Astrocyte of the cerebellum (primary cell): ENCODE data around the gene ATXN1L.
"Not testable (repeated sequence)": the region's sequence is repeated elsewhere in the genome, so short reads cannot be mapped to it uniquely, and the experiment has no call there.

Experiments
- DNase-seq: peaks from one replicate; pipeline ENCODE4 v3.0.0-alpha.2; 2011; ENCODE audit warnings: low read depth
- H3K4me3 ChIP-seq: 2 replicates; pipeline ENCODE4 v1.5.1; 2011; ENCODE audit warnings: mild to moderate bottlenecking, low read depth, low read length, moderate library complexity
- CTCF ChIP-seq: IDR thresholded peaks from 2 replicates; pipeline ENCODE4 v1.5.1; 2012; ENCODE audit warnings: low read length, low read depth, moderate library complexity, mild to moderate bottlenecking; ENCODE audit errors: missing control alignments
- in situ Hi-C: cut with HindIII; loops from 2 replicates; pipeline ENCODE4 v1.10.0; 2017; ENCODE audit warnings: low sequenced_read_pairs

Gene ATXN1L

GRCh38 chr16:71811261-71811803 lies 34.4 kb upstream of the ATXN1L start:
- TF ChIP-seq CTCF: no peak
- in situ Hi-C loops: no loop called here
- no peak overlapping the region for H3K4me3 ChIP-seq
- peak; percentile 39 for DNase-seq

- H3K4me3 ChIP-seq: not testable (repeated sequence)
Observed at GRCh38 chr16:71817155-71817500, 28.6 kb upstream of the ATXN1L start.

GRCh38 chr16:71826533-71827017 lies 19.2 kb upstream of the ATXN1L start:
- no peak for TF ChIP-seq CTCF
- in situ Hi-C loops: loop anchor here (5.0 kb wide), 1 partner anchor 106 kb away; no protein-coding TSS in a partner anchor
- no peak for DNase-seq
- H3K4me3 ChIP-seq: no peak overlapping the region

More at GRCh38 chr16:71817155-71817500, 28.6 kb upstream of the ATXN1L start:
- DNase-seq, in situ Hi-C loops: not testable (repeated sequence)

GRCh38 chr16:71830359-71830758 lies 15.4 kb upstream of the ATXN1L start:
- DNase-seq: no peak
- in situ Hi-C loops: no loop called here
- TF ChIP-seq CTCF: no peak
- H3K4me3 ChIP-seq: no peak overlapping the region

- in situ Hi-C loops, H3K4me3 ChIP-seq, DNase-seq: not testable (repeated sequence)
Observed at GRCh38 chr16:71831698-71832097, 14.1 kb upstream of the ATXN1L start.

- H3K4me3 ChIP-seq, in situ Hi-C loops, DNase-seq: not testable (repeated sequence)
Observed at GRCh38 chr16:71832112-71832511, 13.7 kb upstream of the ATXN1L start.

- in situ Hi-C loops: no loop called here
- H3K4me3 ChIP-seq: no peak overlapping the region
- TF ChIP-seq CTCF: no peak
- no peak for DNase-seq
Observed at GRCh38 chr16:71834291-71834690, 11.5 kb upstream of the ATXN1L start.

GRCh38 chr16:71837150-71837549 lies 8.6 kb upstream of the ATXN1L start:
- no peak for DNase-seq
- no peak overlapping the region for H3K4me3 ChIP-seq
- TF ChIP-seq CTCF: no peak
- in situ Hi-C loops: no loop called here
